ENCODE data around the gene GNB1.

- TF ChIP-seq GATA2 (IDR thresholded peaks at IDR 0.05; ENCODE audit: low read depth, low read length) (no peak), GATA3 (IDR thresholded peaks at IDR 0.05; ENCODE audit: low read depth, low read length) (no peak)
Measured at GRCh38 chr1:1879942-1880341, 10.9 kb downstream of the GNB1 start.
